NCI-H510A (cell line): Measurements from ENCODE around the gene MCF2L.

Experiments
- DNase-seq: peaks from one replicate; lab custom pipeline; 2025; lab: John Stamatoyannopoulos, UW

The MCF2L gene

DNA sequence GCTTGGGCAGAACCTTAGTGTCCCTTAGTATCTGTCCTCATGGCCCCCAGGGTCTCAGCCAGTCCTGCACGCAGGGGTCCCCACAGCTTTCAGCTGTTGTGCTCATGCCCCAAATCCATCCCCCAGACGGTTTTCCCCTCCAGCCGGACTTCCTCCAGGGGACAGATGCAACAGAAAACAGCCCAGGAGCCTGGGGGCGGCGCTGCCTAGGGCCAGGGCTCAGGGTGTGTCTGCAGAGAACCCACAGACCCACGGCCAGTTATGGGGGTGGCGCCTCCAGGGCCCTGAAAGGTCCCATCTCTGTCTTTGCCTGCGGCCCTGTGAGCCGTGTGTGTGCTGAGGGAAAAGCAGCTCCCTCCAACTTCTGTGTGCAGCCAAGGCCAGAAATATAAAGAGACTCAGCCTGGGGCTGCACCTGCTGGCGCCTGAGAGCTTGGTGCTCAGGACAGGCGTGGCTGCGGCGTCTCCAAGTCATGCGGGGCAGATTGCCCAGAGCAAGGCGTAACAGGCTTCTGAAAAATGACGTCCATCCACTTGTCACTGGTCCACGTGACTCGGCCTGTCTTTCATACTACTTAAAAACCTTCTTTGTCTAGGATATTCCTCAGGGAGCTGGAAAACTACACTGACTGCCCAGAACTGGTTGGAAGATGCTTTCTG, 114.5 kb downstream of the MCF2L start:
- no peak for DNase-seq

DNA sequence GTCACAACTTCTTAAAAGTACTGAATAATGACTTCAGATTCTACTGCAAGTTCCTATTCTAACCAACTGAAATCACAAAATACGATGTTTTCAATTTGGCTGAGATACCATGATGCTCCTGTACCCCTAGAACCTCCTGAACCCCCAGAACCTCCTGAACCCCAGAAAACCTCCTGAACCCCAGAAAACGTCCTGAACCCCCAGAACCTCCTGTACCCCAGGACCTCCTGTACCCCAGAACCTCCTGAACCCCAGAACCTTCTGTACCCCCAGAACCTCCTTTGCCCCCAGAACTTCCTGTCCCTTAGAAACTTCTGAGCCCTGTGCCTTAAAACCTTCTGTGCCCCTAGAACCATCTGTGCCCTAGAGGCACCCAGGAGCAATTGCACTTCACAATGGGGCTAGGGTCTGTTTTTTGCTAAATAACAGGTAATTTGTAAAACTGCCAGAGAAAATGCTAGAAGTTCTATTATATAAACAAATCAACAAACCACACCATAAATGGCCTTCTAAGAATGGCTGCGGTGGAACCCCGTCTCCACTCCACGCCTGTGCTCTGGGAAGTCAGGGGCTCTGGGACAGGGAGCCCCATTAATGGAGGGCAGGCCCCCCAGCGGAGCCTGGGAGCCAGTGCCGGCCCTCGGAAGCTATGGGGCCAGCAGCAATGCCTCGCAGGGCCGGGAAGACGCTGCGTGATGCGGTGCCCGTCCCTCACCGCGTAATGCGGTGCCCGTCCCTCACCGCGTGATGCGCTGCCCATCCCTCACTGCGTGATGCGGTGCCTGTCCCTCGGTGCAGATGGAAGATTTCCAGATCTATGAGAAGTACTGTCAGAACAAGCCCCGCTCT, 115.3 kb downstream of the MCF2L start:
- DNase-seq, result no peak

DNA sequence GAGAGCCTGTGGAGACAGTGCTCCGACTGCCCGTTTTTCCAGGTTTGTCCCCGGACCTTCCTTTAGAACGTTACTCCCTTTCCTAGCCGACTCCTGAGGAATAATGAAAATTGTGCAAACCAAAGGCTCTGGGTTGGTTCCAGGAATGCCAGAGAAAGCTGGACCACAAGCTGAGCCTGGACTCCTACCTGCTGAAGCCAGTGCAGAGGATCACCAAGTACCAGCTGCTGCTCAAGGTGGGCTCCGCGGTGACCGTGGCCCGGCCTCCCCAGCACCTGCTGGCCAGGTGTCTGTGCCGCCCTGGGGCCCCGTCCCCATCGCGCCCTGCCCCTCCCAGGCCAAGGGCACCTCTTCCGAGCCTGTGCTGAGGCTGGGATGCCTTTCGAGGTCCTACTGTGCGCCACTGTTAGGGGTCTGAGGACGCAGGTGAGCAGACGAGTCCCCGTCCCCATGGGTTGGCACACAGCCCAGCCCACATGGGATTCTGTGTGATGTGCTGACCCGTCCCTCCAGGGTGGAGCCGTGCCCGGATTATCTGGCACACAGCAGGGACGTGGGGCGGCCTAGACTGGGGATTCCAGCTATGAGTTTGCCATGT, 116.0 kb downstream of the MCF2L start:
- no peak for DNase-seq

DNA sequence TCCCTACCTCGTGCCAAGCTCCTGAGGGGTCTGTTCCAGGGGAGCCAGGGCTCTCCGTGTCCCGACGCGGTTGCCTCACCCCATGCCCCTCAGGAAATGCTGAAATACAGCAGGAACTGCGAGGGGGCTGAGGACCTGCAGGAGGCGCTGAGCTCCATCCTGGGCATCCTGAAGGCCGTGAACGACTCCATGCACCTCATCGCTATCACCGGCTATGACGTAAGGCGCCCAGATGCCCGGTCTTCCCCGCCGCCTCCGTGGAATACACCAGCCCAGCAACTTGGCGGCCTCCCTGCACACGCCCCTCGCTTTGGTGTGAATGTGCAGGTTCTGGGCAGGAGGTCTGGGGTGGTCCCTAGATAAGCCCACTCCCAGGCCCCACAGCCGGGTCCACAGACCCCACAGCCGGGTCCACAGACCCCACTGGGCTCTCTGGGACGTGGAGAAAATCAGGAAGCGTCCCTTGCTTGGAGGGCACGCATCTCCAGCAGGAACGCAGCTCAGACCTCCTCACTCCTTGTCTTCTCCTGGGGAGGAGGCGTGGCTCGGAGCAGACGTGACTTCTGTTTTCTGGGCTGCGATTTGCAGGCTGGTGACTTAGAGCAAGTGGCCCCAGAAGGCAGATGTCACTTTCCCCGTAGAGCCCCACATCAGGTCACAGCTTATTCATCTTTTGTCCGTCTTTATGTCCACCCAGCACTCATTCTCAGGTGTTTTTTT, 117.2 kb downstream of the MCF2L start:
- no peak for DNase-seq

DNA sequence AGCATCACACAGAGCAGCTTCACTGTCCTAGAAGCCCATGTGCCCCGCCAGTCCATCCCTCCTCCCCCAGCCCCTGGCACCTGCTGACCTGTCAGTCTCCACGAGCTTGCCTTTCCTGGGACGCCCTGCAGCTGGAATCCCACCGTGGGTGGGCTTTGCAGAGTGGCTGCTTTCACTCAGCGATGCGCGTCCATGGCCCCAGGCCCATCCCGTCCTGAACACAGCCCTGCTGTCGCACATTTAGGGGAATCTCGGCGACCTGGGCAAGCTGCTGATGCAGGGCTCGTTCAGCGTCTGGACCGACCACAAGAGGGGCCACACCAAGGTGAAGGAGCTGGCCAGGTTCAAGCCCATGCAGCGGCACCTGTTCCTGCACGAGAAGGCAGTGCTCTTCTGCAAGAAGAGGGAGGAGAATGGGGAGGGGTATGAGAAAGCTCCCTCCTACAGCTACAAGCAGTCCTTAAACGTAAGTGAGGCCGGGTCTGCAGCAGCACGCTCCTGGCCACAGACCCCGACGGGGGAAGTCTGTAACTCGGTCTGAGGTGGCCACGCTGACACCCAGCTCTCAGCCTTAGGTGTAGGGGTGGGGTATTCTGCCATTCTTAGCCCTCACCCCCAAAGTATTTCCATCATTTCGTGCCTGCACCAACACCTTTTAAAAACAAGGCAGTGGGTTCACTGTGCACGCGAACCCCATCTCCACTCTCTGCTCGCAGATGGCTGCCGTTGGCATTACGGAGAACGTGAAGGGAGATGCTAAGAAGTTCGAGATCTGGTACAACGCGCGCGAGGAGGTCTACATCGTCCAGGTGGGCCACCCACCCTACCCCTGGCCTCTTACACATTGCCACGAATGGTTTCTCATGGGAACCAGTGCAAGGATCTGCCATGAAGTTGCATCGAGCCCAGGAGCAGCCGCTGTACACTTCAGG, 118.2 kb downstream of the MCF2L start:
- DNase-seq, result no peak

DNA sequence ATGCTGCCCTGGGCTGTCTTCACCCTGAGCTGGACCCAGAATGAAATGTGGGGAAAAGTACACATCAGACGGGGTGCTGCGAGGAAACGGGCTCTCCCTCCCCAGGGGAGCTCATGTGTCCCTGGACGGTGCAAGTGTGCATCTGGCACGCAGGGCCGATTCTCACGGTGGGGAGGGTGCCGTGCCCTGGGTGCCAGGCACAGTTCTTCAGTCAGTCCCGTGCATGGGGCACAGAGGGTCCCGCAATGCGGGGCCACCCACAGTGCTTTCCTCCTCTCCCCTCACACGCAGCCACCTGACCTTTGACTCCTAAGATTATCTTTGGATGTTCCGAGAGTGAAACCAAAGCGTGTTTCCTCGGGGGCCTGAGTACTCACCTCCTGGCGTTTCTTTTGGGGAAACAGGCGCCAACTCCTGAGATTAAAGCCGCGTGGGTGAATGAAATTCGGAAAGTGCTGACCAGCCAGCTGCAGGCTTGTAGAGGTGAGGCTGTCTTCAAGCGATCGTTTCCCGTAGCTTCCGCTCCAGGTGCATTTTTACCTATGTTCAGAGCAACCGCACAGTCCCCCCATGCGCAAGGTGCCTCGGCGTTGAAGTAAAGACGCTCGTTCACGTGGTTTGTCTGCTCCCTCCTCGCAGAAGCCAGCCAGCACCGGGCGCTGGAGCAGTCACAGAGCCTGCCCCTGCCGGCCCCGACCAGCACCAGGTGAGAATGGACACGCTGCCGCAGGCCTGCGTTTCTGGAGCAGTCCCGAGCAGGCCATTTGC, 119.1 kb downstream of the MCF2L start:
- no peak for DNase-seq

DNA sequence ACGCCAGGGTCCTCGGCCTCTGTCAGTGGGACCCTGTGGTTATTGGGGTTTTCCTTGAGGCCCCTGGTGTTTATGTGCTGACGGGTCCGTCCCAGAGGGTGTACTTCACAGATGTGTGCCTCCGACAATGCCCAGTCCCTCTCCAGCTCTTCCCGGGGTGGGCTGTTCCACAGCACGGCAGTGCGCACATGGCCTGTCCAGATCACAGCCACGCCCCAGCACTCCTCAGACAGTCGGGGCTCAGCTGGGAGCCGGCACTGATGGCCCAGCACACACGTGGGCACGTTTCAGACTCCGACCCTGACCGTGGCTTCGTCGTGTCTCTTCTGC, 119.6 kb downstream of the MCF2L start:
- no peak for DNase-seq

DNA sequence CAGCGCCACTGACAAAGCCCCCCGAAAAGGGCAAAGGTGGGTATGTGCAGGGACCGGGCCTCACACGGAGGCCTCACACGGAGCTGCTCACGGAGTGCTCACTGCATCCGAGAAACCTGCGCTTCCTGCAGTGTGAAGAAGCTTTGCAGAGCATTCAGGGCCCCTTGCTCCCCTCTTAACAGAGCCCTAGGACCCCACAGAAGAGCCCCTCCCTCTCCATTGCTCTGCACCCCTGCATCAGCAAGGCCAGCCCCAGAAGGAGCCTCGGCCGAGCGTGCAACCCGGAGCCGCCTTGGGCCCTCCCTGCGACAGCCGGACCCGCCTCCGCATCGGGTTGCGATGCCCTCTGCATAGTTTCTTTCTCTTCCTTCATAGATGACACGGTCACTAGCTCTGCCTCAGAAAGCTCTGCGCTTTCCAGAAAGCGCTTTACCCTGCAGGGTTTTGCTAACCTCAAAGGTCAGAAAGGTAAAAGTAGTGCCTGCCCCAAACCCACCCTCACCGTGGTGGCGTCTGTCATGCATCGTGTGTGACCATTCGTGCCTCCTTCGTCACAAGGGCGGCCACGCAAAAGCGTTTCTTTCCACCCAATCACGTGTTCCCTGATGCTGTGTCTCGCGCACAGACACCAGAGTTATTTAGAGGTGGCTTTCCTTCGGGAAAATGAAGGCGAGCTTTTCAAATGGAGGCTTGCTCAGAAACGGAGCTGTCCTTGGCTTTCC, 120.8 kb downstream of the MCF2L start:
- no peak for DNase-seq

DNA sequence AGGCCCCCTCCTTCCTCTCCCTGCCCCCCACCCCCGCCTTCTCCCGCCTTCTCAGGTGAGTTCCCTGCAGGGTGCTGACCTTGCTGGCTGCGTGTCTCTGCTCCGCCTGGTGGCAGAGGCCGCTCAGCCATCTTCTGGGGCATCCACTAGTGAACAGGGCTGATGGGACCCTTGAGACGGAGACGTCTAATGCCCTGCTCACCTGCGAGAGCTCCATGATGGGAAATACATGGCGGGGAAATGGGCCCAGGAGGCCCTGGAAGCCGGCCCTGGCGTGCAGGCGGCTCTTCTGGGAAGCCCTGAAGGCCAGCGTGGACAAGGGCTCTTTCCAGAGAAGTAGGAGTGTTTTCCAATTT, 121.4 kb downstream of the MCF2L start:
- no peak for DNase-seq

DNA sequence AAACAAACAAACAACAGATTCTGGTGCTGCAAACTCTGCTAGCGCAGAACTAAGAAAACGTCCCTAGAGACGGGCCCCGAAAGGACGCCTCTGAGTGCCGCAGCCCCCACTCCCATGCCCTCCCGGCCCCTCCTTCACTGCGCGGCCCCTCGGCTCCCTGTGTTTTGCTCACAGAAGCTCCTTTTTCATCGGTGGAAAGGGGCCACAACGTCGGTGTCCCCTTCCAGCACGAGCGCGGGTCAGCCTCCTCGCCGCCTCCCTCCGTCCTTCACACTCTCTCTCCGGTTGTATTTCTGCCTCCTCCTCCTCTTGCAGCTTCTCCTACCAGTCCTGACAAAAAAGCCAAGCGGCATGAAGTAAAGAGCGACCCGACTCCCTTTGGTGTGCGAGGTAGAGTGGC, 121.8 kb downstream of the MCF2L start:
- DNase-seq, result no peak

DNA sequence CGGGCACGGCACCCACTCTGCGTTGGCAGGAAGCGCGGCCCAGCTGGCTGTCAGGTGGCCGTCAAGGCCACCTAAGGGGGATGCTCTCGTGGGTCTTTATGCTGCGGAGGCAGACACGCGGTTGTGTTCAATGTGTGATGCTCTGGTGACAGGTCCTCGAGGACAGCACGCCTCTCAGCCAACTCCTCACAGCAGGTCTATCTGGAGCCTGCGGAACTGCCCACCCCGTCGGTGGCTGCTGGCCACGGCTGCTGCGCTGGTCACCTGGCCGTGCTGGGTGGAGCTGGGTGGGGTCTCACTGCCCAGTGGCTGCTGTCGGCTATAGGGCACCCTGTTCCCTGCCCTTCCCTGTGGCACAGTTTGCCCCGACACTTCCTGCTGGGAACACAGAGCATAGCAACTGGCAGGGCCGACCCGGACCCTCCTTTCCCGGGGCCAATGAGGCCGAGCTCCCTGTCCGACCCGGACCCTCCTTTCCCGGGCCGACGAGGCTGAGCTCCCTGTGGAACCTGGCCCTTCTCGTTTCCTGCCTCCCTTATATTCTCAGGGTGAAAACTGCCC, 122.3 kb downstream of the MCF2L start:
- no peak for DNase-seq

DNA sequence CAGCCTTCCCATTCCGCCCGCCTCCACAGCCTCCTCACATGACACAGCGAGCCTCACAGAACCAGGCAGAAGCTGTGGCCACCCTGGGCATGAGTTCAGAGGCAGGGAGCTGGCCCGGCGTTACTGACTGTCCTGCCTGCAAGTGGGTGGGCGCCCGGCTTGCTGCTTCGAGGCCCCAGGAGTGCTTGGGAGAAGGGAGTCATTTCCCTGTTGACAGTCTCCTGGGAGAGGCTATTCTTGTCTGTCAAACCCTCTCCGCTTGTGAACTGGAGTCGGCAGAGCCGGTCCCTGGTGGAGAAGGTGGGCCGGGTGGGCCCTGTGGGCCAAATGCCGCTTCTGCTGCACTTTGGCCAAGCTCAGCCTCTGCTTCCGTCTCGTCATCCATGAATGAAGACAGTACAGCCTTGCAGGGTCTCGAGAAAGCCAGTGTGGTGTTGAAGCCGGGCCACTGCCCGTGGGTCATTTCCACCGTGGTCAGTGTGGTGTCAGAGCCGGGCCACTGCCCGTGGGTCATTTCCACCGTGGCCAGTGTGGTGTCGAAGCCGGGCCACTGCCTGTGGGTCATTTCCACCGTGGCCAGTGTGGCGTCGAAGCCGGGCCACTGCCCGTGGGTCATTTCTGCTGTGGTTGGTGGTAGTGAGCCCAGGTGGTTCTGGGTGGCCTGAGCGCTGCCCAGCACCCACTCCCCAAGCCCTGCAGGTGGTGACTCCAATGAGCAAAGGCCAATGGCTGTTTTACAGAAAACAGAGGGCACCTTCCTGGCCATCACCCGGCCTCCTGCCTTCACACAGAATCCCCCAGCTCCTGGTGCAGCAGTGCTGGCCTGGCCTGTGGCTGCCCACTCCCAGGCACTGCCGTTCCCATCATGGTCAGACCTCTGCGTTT, 123.1 kb downstream of the MCF2L start:
- no peak for DNase-seq

DNA sequence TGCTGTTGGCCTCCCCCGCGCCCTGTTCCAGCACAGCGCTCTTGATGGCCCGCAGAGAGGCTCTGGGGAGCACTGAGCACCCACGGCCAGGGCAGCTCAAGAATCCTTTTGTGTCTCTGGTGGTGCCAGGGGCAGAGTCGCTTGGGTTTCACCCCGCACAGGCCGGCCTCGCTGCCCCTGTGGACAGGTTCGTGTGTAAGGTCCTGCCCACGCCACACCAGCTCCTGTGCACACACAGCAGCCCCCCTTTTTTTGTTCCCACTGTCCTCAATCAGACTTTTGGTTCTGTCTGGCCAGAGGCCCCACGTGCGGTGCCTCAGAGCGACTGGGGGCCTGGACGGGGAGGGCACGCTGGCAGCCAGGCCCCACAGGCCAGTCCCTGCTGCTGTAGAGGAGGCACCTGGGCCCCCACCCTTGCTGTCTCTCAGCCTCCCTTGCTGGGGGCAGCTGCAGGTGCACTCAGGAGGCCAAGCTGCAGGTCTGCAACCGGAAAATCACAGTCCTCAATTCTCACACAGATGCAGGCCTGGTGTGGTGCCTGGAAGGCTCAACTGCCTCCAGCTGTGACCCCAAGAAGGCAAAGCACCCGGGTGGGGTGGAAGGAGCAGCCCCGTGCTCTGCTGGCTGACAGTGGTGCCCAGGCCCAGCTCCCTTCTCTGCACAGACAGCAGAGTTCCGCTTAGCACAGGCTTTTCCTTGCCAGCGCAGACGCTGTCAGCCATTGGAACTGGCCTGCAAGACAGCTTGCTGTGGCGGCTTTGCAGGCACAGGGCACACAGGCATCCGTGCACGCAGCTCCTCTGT, 124.0 kb downstream of the MCF2L start:
- DNase-seq, result no peak

DNA sequence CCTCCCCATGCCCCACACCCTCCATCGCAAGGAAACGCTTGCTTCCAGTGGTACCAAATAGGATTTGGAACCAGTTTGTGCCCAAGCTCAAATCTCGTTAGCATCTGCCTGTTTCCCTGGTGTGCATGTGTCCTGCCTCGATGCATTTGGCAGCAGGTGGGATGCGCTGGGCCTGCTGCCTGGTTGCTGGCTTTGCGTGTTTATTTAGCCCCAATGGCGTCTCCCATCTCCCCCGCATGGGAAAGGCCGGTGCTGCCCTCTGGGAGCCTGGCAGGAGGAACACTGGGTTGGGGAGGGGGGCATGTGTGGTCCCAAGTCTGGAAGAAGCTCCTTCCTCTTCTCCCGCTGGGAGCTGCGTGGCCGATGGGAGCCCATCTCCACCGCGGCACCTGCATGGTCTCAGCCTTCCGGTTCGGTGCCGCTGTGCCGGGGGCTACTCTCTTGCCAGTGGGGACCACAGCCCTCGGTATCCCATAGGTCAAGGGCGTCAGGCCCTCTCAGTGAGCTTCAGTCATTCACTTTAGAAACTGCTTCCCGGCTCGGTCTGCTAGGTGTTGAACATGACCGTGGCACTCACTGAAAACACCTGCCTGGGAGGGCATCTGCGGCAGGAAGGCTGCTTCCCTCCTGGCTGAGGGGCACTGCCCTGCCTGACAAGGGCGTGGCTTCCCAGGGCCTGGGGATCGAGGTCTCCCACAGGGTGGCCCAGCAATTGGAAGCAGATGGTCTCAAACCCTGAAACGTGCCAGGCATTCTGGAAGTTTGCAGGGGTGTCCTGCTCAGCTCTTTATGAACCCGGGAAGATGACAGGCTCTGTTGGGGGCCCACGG, 124.8 kb downstream of the MCF2L start:
- no peak for DNase-seq

DNA sequence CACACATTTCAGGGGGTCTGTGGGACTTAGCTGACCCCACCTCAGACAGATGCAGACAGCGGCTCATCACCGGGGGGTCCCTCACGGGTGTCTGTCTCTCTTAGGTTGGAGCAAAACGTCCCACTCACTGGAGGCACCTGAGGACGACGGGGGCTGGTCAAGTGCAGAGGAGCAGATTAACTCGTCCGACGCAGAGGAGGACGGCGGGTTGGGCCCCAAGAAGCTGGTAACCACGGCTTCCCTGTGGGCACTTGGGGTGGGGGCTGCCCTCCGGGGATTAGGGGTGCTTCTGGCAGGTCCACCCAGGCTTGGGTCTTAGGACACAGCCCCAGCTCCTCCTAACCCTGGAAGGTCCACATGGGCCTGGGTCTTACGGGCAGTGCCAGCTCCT, 125.4 kb downstream of the MCF2L start:
- DNase-seq, result no peak

DNA sequence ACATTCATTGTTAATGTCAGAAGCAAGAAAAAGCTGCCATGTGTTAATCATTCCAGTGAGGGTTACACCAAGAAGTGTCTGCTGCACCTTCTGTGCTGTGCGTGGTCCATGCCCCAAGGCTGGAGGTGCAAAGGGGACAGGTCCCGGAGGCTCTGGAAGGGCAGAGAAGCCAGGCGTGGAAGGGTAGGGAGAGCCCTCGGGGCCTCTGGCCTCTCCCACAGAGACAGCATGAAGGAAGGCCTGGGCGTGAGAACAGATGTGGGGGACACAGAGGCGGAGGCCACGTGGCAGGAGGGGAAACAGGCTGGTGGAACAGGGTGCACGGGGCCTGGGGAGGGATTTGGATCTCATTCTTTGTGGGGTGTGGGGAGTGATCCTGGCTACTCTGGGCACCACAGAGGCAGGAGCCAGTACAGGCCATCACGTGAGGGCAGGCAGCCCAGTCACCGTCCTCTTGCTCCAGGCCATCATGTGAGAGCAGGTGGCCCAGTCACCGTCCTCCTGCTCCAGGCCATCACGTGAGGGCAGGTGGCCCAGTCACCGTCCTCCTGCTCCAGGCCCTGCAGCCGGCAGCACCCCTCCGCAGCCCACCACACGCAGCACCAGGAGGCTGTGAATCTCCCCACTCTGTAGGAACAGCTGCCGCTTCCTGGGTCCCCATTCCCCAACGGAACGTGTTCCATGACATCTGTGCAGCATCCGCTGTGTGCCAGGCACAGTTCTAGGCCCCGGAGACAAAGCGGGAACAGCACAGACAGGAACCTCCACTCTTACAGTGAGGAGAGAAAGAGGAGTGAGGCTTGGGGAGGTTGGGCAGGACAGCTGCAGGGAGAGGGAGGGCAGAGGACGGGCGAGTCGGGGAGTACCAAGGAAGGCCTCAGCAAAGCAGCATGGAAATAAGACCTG, 126.4 kb downstream of the MCF2L start:
- no peak for DNase-seq
